ENCODE measurements around the gene RSPO3. TPM values are rescaled to one million over a fixed set of nuclear protein-coding genes. Genes with fewer than 3 reads are reported as not detected.
"Not testable (repeated sequence)": the region's sequence is repeated elsewhere in the genome, so short reads cannot be mapped to it uniquely, and the experiment has no call there.

RSPO3 gene
- polyA plus RNA-seq, 3 donors = 21.6 to 33.6 (median 30.8) TPM

DNA sequence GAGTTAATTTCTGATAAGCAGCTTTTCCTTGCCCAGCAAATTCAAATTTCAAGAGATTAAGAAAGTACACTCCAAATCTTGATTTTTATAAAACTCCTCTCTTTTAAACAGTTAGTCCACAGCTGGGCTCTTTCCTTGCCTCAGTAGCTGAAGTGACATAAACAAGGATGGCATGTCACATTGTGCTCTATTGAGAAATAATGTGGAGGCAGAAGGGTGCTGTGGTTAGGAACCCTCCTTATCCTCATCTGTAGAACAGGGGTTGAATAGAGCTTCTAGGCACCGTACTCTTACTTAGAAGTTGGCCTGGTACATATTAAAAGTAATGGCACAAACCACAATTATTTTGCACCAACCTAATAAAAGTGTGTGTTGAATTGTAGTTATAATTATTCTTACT lies 70.3 kb downstream of the RSPO3 start:
- DNase-seq (ENCODE audit: extremely low read depth in 1 of 11, low read depth in 9 of 11, low spot score in 4 of 11) = no peak

DNA sequence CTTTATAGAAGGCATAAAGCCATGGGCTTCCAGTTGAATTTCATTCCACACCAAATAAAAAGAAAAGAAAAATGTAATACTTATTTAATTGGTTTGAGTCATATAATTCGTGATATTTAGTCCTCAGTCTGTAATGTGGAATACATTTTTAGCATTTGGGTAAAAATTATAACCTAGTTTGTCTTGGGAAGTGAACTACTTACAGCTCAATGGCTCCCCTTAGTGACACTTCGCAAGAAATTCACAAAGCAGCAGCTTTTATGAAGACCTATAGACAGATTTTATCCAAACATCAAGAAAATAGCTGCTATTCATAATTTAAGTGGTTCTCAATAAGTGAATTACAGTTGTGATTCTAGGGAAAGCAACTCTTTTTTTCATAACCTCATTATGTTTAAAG lies 72.1 kb downstream of the RSPO3 start:
- no peak for DNase-seq (ENCODE audit: extremely low read depth in 1 of 11, low read depth in 9 of 11, low spot score in 4 of 11)

DNA sequence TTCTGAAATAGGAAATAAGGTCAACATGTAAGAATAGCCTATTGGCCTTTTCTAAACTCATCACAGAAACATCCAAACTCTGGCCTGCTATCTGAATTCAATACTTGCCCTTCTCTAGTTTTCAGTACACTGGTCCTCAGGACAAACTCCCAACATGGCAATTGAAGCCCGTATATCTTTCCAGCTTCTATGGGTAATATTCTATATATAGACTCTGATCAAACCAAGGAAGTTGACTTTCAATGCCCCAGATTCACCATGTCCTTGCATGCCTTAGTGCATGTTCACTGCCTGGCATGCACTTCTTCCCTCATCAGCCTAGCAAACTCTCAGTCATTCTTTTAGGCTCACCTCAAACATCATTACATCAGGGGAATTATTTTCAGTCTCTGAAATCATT lies 73.2 kb downstream of the RSPO3 start:
- DNase-seq (ENCODE audit: extremely low read depth in 1 of 11, low read depth in 9 of 11, low spot score in 4 of 11) = no peak

DNA sequence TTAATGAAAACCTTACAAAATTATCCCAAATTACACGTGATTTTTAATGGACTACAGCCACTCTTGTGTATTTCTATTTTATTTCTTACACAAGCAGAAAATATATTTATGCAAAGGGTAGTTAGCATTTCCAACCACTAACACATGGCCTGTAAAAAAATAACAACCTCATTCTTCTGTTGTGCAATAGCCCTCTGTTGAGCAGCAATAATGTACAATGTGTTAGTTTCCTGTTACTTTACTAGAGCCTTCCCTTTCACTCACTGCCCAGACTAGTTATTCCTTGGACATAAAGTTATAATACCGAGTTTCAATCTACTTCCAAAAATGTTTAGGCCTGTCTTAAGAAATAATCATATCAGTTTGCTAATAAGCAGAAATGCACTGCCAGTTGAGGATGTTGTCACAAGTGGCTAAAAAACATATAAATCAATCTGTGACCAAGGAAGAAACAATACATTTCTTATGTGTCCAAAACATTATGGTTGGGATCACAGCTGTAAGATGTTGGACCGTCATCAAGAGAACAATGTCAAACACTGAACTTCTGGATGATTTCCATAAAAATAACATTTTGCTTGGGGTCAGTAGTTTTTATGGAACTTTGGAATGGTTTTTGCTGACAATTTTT lies 74.6 kb downstream of the RSPO3 start:
- no peak for DNase-seq (ENCODE audit: extremely low read depth in 1 of 11, low read depth in 9 of 11, low spot score in 4 of 11)

DNA sequence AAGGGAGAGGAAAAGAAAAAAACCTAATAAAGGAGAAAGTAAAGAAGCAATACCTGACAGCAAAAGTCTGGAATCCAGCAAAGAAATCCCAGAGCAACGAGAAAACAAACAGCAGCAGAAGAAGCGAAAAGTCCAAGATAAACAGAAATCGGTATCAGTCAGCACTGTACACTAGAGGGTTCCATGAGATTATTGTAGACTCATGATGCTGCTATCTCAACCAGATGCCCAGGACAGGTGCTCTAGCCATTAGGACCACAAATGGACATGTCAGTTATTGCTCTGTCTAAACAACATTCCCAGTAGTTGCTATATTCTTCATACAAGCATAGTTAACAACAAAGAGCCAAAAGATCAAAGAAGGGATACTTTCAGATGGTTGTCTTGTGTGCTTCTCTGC lies 77.4 kb downstream of the RSPO3 start:
- no peak for DNase-seq (ENCODE audit: extremely low read depth in 1 of 11, low read depth in 9 of 11, low spot score in 4 of 11)

DNA sequence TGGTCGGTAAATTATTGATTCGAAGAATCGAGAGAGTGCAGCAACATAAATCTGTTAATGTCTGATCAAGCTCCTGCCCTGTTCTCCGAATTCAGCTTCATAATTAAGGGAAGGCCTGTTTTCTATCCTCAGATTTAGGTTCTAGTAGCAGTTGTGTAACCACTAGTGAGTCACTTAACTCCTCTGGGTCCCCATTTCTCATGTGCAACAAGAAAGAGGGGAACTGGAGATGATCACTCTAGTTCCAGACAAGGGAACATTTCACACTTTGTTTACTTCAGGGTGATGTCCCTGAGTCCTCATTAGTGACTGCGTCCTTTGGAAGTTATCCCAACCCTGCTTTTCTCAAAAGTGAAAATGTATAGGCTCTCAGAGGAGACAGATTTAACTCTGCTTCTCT lies 80.1 kb downstream of the RSPO3 start:
- DNase-seq (ENCODE audit: extremely low read depth in 1 of 11, low read depth in 9 of 11, low spot score in 4 of 11) = no peak

DNA sequence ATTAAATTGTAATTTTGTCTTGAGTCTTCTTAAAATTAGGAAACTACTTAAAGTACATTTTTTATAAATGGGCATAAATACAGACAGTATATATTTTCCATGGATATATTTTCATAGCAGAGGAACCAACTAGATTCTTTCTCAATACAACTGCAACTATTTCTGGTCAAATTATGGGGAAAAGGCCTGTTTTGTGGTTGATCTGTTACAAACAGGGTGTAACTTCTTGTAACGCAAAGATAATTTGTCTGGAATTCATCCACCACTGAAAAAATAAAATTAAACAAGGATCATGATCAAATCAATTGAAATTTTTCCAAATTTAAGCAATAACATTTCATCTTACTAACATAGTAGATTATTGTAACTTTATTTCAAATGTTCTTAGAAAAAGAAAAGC lies 81.0 kb downstream of the RSPO3 start:
- DNase-seq (ENCODE audit: extremely low read depth in 1 of 11, low read depth in 9 of 11, low spot score in 4 of 11) = no peak

DNA sequence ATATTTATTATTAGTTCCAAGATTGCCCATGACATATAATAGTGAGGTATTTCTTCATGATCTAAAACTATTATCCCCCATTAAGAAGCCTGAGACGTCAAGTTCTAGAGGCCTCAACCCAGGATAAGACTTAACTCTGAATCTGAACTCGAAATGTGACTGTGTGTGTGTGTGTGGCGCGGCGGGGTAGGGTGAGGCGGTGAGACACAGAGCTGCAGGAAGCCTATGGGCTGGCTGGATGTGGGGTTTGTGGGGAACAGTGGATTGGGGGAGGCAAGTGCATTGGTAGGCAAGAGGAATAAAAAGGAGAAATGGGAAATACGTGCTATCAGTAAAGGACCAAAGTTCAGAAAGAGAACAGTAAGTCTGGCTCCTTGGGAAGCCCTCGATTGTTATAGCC lies 81.6 kb downstream of the RSPO3 start:
- DNase-seq (ENCODE audit: extremely low read depth in 1 of 11, low read depth in 9 of 11, low spot score in 4 of 11) = no peak

DNA sequence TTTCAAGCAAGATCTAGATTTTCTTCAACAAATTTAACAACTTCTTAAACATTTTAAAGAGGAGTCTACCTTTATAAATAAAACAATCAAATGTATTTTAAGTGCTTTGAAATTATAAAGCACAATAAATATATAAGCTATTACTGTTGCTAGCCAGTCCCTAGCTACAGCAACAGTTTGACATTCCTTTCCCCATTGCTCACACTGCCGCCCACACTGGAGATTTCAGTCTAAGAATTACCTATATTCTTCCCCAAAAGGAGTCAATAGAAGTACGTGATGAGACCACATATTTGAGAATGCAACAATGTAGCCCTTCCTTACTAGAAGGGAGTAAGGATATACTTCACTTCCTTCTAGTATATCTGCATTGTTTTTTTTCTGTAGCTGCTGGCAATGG lies 82.8 kb downstream of the RSPO3 start:
- no peak for DNase-seq (ENCODE audit: extremely low read depth in 1 of 11, low read depth in 9 of 11, low spot score in 4 of 11)

DNA sequence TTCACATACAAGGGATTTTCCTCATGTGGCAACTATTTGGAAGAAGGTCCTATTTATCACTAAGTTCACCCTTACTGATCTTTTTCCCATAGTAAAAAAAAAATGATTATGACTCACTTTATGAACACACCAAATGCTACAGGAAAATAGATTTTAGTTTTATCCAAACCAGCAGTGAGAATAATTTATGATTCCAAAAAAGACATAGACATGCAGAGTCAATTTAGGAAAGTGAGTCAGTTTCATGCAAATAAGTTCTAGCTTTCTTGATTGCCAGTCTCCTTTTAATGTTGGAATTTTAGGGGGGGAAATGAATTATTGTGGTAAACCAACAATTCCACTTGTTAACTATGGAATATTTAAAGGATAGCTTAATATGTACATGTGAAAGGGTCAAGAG lies 84.2 kb downstream of the RSPO3 start:
- no peak for DNase-seq (ENCODE audit: extremely low read depth in 1 of 11, low read depth in 9 of 11, low spot score in 4 of 11)

DNA sequence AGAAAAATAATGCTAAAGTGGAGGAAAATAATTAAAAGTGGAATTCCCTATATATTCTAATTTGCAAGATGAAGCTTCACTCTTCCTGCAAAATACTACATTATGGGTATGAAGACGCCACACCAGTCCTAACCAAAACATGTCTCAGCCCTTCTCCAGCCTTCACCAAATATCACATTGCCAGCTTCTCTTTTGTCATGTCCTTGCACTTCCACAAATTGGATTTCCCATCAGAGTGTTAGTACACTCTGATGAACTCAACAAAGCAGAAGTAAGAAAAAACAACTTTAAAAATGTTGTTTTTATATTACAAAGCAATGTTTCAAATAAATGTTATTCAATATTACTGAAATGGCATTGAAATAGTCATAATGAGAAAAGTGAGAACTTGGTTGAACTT lies 85.8 kb downstream of the RSPO3 start:
- no peak for DNase-seq (ENCODE audit: extremely low read depth in 1 of 11, low read depth in 9 of 11, low spot score in 4 of 11)

DNA sequence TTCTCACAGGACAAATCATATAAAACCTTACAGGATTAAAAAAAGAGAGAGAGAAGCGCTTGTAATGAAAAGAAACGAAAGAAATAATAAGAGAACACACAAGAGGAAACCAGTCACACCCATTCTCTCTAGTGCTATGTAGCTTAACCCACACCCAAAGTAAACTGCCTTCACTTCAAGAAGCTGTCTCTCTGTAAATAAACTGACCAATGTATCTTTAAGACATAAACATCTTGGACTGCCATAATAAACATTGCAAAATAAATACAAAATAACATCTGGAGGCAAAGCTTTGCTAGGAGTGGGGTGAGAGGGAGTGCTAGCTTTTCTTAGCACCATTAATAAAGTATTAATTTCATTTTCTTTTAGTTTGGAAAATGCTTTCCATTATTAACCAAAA lies 86.6 kb downstream of the RSPO3 start:
- no peak for DNase-seq (ENCODE audit: extremely low read depth in 1 of 11, low read depth in 9 of 11, low spot score in 4 of 11)

DNA sequence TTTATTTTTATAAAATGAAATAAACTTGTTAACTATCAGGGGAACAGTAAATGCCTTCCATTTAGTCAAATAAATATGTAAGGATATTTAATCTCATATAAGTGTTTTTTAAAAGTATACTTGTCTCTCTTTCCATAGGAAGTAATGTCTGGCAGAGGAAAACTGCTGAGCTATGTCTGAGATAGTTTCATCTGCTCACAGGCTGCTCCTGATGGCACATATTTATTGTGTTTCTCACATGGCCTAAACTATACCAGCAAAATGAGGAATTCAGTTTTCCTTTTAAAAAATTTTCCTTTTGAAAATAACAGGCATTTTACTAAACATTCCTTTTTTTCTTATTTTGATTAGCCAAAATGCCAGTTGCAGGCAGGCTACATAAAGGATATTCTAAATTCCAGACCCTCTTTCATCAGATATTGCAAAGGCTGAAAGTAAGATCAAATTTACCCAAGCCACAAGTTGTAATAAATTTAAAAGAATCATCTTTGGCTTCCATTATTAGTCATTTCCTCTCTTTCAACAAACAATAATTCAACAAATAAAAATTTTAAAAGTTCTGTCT lies 88.1 kb downstream of the RSPO3 start:
- no peak for DNase-seq (ENCODE audit: extremely low read depth in 1 of 11, low read depth in 9 of 11, low spot score in 4 of 11)

DNA sequence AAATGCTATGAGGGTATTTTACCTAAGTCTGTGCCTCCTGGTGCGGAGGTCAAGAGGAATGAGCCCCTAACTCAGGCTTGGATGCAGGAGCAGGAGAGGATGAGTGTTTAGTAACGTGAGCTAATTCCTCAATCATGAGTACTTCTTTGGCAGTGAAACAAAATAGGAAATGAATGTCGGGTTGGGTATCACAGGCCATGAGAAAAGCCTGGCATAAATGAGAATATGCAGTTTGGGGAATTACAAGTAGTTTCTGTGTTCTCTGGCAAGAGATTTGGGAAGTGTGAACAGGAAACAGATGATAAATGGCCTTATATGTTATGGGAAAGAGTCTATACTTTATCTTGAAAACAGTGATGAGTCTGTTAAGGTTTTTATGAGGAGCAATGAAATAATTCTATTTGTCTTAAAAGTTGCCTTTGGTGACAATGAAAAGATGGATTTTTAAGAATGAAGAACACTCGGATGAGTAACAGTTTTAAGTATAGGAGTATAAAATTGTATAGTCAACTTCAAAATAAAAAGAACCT lies 89.2 kb downstream of the RSPO3 start:
- DNase-seq (ENCODE audit: extremely low read depth in 1 of 11, low read depth in 9 of 11, low spot score in 4 of 11) = no peak

DNA sequence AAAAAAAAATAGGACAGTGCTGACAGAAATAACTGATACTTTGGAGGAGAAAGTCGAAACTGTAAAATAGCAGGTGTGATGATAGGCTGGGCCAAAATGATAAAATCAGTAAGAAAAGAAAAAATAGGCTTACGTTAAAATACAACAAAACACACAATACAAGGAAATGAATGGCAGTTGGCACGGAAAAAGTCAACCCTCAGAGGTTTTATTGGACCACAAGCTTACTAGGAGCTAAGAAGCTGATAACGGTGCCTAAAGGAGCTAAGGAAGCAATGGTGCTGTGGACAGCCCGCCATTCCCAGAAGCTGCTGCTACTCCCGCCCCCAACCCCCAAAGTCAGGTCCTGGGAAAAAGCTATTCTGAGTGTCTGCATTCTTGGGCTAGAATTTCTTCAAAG lies 92.3 kb downstream of the RSPO3 start:
- DNase-seq (ENCODE audit: extremely low read depth in 1 of 11, low read depth in 9 of 11, low spot score in 4 of 11) = no peak

DNA sequence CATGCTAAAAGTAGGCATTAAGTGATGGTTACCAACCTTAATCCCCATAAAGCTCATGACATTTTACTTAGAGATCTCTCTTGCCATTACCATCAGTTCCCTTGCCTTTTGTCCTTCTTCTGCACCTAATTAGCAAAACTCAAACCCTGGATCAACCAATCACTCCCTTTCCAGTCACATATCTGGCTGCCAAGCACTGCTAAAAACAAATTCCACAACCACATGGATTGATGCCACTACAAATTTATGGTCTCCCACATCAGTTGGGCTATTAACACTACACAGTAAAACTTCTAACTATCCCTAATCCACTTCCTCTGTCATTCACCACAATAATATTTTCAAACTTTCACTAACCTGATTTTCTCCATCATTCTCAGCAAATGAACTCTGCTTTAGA lies 93.9 kb downstream of the RSPO3 start:
- DNase-seq (ENCODE audit: extremely low read depth in 1 of 11, low read depth in 9 of 11, low spot score in 4 of 11) = no peak

DNA sequence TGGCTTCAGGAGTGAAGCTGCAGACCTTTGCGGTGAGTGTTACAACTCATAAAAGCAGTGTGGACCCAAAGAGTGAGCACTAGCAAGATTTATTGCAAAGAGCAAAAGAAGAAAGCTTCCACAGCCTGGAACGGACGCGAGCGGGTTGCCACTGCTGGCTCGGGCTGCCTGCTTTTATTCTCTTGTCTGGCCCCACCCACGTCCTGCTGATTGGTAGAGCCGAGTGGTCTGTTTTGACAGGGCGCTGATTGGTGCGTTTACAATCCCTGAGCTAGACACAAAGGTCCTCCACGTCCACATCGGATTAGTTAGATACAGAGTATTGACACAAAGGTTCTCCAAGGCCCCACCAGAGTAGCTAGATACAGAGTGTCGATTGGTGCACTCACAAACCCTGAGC lies 95.6 kb downstream of the RSPO3 start:
- DNase-seq (ENCODE audit: extremely low read depth in 1 of 11, low read depth in 9 of 11, low spot score in 4 of 11) = not testable (repeated sequence)

DNA sequence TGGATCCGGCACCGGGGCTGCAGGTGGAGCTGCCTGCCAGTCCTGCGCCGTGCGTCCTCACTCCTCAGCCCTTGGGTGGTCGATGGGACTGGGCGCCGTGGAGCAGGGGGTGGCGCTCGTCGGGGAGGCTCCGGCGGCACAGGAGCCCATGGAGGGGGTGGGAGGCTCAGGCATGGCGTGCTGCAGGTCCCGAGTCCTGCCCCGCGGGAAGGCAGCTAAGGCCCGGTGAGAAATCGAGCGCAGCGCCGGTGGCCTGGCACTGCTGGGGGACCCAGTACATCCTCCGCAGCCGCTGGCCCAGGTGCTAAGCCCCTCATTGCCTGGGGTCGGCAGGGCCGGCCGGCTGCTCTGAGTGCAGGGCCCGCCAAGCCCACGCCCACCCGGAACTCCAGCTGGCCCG lies 96.1 kb downstream of the RSPO3 start:
- not testable (repeated sequence) for DNase-seq (ENCODE audit: extremely low read depth in 1 of 11, low read depth in 9 of 11, low spot score in 4 of 11)

DNA sequence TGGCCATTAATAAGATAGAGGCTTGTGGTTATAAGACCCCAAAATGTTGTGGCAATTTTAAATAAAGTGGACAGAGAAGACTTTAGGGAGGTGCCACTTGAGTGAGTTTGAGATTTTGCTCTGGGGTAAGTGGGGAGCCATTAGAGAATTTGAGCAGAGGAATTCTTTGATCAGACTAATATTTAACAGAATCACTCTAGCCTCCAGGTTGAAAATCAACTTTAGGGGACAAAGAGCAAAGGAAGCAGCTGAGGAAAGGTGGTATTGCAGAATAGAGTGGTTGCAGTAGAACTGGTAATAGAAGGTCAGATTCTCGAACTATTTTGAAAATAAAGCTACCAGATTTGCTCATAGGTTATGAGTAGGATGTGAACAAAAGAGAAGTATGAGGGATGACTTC lies 97.5 kb downstream of the RSPO3 start:
- no peak for DNase-seq (ENCODE audit: extremely low read depth in 1 of 11, low read depth in 9 of 11, low spot score in 4 of 11)

DNA sequence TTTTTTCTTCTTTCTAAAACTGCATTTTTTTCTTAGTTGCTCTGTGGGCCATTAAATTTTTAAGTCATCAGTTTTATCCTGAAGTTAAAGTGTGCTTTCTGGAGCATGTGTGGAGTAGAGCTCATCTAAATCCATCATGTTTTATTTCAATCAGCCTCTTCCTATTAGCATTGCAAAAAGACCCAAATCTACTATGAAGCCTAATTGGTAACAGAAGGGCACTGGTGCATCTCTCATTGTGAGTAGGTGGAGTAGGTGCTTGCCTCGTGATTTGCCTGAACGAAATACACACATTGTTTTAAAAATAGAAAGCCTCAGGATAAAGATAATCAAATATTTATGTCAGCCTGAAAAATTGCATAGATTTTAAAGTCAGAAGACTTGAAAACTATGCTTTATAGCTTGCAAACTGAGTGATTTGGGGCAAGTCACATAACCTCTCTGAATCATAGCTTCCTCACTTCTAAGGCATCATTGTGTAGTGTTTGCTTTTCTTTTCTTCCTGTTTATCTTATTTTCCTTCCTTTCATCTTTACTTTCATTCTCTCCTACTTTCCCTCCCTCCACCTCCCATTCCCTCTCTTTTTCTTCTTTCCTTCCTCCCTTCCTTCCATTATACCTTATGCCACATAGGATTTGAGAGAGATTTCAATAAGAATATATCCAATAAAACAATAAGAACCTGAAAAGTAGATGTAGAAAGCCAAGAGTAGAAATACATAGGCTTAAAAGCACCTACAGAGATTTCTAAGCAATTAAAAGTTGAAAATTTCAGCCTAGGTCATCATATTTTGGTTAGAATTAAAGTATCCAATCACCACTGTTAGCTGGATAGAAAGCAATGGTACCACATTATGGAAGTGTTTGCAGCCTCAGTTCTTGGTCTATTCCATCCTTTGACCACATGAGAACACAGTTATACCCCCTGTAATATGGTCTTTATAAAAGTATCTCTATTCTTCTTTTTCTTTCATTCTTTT lies 98.6 kb downstream of the RSPO3 start:
- no peak for DNase-seq (ENCODE audit: extremely low read depth in 1 of 11, low read depth in 9 of 11, low spot score in 4 of 11)
